H7 (cell line): ENCODE data around the gene ZMIZ2. TPM values are rescaled to one million over a fixed set of nuclear protein-coding genes. Genes with fewer than 3 reads are reported as not detected.
"Not testable (repeated sequence)": the region's sequence is repeated elsewhere in the genome, so short reads cannot be mapped to it uniquely, and the experiment has no call there.

Source experiments
- DNase-seq: peaks from one replicate; pipeline ENCODE4 v3.0.0; 2012
- H3K27me3 ChIP-seq: 2 replicates; pipeline ENCODE4 v1.6.0; 2011; ENCODE audit warnings: mild to moderate bottlenecking, low read length; ENCODE audit not compliant: control insufficient read depth, insufficient read depth
- H3K36me3 ChIP-seq: replicated peaks from 2 replicates; pipeline ENCODE4 v1.5.1; 2011; ENCODE audit warnings: low read length; ENCODE audit not compliant: control insufficient read depth, insufficient read depth
- H3K4me3 ChIP-seq: 2 replicates; pipeline ENCODE4 v1.5.1; 2011; ENCODE audit warnings: low read depth, mild to moderate bottlenecking, control low read depth, low read length, moderate library complexity; ENCODE audit not compliant: insufficient read depth
- total RNA-seq: library from RNA; depleted of rRNA; stranded (reverse); fragments of >200 nt; shearing (Covaris generic); gene quantifications from 2 replicates; pipeline ENCODE4 v1.2.3, GENCODE V29; 2014

The ZMIZ2 gene
- total RNA-seq, 1 experiment from 2014 or later: 17.9 TPM

- Histone ChIP-seq H3K36me3 (no peaks in the 10 kb centered on the region), H3K27me3 (no peaks in the 10 kb centered on the region), H3K4me3 (no peak overlapping the region)
- no peak for DNase-seq
Observed at GRCh38 chr7:44789990-44790389, 41.3 kb downstream of the ZMIZ2 start.

GRCh38 chr7:44791278-44792219 lies 42.9 kb downstream of the ZMIZ2 start:
- Histone ChIP-seq H3K36me3 (no peaks in the 10 kb centered on the region), H3K27me3 (no peaks in the 10 kb centered on the region), H3K4me3 (no peak overlapping the region)
- no peak for DNase-seq

GRCh38 chr7:44793919-44794318 lies 45.3 kb downstream of the ZMIZ2 start:
- H3K27me3 ChIP-seq: no peaks in the 10 kb centered on the region
- DNase-seq: no peak

GRCh38 chr7:44794331-44794730 lies 45.7 kb downstream of the ZMIZ2 start:
- no peak overlapping the region for H3K4me3 ChIP-seq
- peaks cover 12% of the 10 kb centered on the region for H3K36me3 ChIP-seq
- DNase-seq: no peak
- H3K27me3 ChIP-seq: no peaks in the 10 kb centered on the region

More at GRCh38 chr7:44793919-44794318, 45.3 kb downstream of the ZMIZ2 start:
- no peak overlapping the region for H3K4me3 ChIP-seq
- peaks cover 11% of the 10 kb centered on the region for H3K36me3 ChIP-seq

- Histone ChIP-seq H3K27me3 (no peaks in the 10 kb centered on the region), H3K36me3 (peaks cover 26% of the 10 kb centered on the region), H3K4me3 (peak overlapping the region; percentile 97)
- DNase-seq: no peak
Observed at GRCh38 chr7:44796034-44796503, 47.4 kb downstream of the ZMIZ2 start.

GRCh38 chr7:44796504-44797328 lies 48.1 kb downstream of the ZMIZ2 start, which contains the start of gene PPIA:
Gene PPIA, plus strand, starts transcription at chr7:44796681. Its CDS starts 44 bp downstream, at chr7:44796725.
- H3K36me3 ChIP-seq: peaks cover 30% of the 10 kb centered on the region
- peak within 1 kb of the TSS; percentile 97 for H3K4me3 ChIP-seq
- peak; percentile 100 for DNase-seq
- H3K27me3 ChIP-seq: no peaks in the 10 kb centered on the region

GRCh38 chr7:44797329-44798258 lies 48.9 kb downstream of the ZMIZ2 start:
- no peaks in the 10 kb centered on the region for H3K27me3 ChIP-seq
- peak overlapping the region; percentile 97 for H3K4me3 ChIP-seq
- peaks cover 36% of the 10 kb centered on the region for H3K36me3 ChIP-seq
- DNase-seq: peak; percentile 84

- Histone ChIP-seq H3K27me3 (no peaks in the 10 kb centered on the region), H3K36me3 (peaks cover 41% of the 10 kb centered on the region), H3K4me3 (no peak overlapping the region)
- DNase-seq: no peak
Observed at GRCh38 chr7:44798649-44799305, 50.1 kb downstream of the ZMIZ2 start.

GRCh38 chr7:44799939-44800338 lies 51.3 kb downstream of the ZMIZ2 start:
- H3K27me3 ChIP-seq: no peaks in the 10 kb centered on the region
- H3K4me3 ChIP-seq: no peak overlapping the region
- DNase-seq: no peak
- H3K36me3 ChIP-seq: peaks cover 41% of the 10 kb centered on the region

GRCh38 chr7:44801890-44802289 lies 53.2 kb downstream of the ZMIZ2 start:
- no peaks in the 10 kb centered on the region for H3K27me3 ChIP-seq
- H3K4me3 ChIP-seq: no peak overlapping the region
- H3K36me3 ChIP-seq: peaks cover 41% of the 10 kb centered on the region
- no peak for DNase-seq

- Histone ChIP-seq H3K4me3 (no peak overlapping the region), H3K27me3 (no peaks in the 10 kb centered on the region), H3K36me3 (peaks cover 41% of the 10 kb centered on the region)
- DNase-seq: no peak
Observed at GRCh38 chr7:44802418-44803025, 53.9 kb downstream of the ZMIZ2 start.

- H3K36me3 ChIP-seq: peaks cover 31% of the 10 kb centered on the region
- not testable (repeated sequence) for H3K4me3 ChIP-seq, DNase-seq, H3K27me3 ChIP-seq
Observed at GRCh38 chr7:44803828-44804519, 55.3 kb downstream of the ZMIZ2 start.

- no peak for DNase-seq
- Histone ChIP-seq H3K27me3 (no peaks in the 10 kb centered on the region), H3K4me3 (no peak overlapping the region), H3K36me3 (peaks cover 16% of the 10 kb centered on the region)
Observed at GRCh38 chr7:44805950-44806349, 57.3 kb downstream of the ZMIZ2 start.
